BE2C (cell line): ENCODE data around the gene CRNN.

Source experiments
- DNase-seq: peaks from one replicate; pipeline ENCODE4 v3.0.0-alpha.2; 2020
- H3K27me3 ChIP-seq: fragments of 250-450 bp; sonication (Bioruptor Pico); 2 replicates; pipeline ENCODE4 v1.5.1; 2020; ENCODE audit warnings: mild to moderate bottlenecking
- H3K36me3 ChIP-seq: fragments of 250-450 bp; sonication (Bioruptor Pico); 2 replicates; pipeline ENCODE4 v1.5.1; 2020; ENCODE audit warnings: mild to moderate bottlenecking
- H3K4me1 ChIP-seq: fragments of 250-450 bp; sonication (Bioruptor Pico); 2 replicates; pipeline ENCODE4 v1.5.1; 2020
- H3K4me3 ChIP-seq: 2 replicates; pipeline ENCODE4 v1.5.1; 2011; ENCODE audit warnings: low read depth, low read length
- H3K9me3 ChIP-seq: fragments of 250-450 bp; sonication (Bioruptor Pico); 2 replicates; pipeline ENCODE4 v1.5.1; 2020
- TF ChIP-seq, protein P1 (sequence below): IDR thresholded peaks from 2 replicates; pipeline ENCODE4 v1.5.1; 2012; ENCODE audit warnings: mild to moderate bottlenecking, low read depth, low read length

CRNN gene

DNA sequence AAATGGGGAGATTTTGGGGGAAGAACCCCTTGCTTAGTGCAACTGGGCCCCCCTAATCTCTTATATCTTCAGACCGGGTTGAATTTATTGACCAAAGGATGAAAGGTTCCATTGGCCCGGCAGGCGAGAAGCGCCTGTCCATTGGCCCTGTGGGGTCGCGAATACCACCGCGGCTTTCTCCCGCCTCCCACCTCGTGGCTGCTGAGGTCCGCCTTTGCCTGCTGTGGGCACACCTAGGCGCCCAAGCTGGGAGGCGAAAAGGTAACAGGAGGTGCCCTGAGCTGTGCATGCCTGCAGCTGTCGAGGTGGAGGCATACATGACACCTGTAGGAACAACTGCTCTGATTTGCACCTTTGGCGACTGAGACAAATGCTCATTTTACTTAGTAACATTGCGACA is 33.1 kb downstream of the CRNN start:
- Histone ChIP-seq H3K9me3 (no peaks in the 10 kb centered on the region), H3K36me3 (no peaks in the 10 kb centered on the region)
- TF ChIP-seq, protein P1, sequence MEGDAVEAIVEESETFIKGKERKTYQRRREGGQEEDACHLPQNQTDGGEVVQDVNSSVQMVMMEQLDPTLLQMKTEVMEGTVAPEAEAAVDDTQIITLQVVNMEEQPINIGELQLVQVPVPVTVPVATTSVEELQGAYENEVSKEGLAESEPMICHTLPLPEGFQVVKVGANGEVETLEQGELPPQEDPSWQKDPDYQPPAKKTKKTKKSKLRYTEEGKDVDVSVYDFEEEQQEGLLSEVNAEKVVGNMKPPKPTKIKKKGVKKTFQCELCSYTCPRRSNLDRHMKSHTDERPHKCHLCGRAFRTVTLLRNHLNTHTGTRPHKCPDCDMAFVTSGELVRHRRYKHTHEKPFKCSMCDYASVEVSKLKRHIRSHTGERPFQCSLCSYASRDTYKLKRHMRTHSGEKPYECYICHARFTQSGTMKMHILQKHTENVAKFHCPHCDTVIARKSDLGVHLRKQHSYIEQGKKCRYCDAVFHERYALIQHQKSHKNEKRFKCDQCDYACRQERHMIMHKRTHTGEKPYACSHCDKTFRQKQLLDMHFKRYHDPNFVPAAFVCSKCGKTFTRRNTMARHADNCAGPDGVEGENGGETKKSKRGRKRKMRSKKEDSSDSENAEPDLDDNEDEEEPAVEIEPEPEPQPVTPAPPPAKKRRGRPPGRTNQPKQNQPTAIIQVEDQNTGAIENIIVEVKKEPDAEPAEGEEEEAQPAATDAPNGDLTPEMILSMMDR = no peak

DNA sequence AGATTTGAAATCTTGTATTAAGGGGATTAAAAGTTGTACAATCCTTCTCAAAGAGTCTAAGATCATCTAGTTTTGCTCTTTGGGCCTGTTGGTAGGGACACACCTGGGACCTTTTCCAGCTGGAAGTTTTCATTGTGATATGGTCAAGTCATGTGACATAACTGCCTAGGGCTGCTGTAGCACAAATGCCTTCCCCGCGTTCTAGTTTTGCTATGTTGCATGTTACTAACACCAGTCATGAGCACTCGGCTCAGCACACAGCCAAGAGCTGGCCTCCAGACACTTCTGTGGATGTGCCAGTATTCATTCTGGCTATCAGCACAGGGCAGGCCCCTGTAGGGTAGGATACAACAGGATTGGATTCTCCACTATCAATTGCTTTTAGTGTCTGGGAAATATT is 39.6 kb downstream of the CRNN start:
- H3K9me3 ChIP-seq = no peaks in the 10 kb centered on the region
- TF ChIP-seq, protein P1 = no peak
- DNase-seq = no peak

More for the DNA sequence above, 33.1 kb downstream of the CRNN start:
- H3K4me1 ChIP-seq = no peaks in the 10 kb centered on the region
- no peak for DNase-seq
- H3K4me3 ChIP-seq = no peak overlapping the region
- peaks cover 8% of the 10 kb centered on the region for H3K27me3 ChIP-seq

DNA sequence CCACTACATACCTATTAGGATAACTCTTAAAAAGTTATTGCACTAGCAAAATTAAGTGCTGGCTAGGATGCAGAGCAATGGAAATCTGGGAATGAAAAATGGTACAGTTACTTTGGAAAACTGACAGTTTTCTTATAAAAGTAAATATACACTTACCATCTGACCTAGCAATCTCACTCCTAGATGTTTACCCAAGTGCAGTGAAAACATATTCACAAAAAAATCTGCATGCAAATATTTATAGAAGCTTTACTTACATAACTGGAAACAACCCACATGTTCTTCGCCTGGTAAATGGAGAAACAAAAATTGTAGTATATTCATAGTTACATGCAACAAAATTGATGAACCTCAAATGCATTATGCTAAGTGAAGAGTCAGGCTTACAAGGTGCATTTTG is 41.4 kb downstream of the CRNN start:
- no peaks in the 10 kb centered on the region for H3K27me3 ChIP-seq
- no peak overlapping the region for H3K4me3 ChIP-seq
- no peaks in the 10 kb centered on the region for H3K36me3 ChIP-seq
- H3K9me3 ChIP-seq = no peaks in the 10 kb centered on the region
- DNase-seq = no peak
- TF ChIP-seq, protein P1 = no peak
- H3K4me1 ChIP-seq = no peaks in the 10 kb centered on the region

More for the DNA sequence above, 39.6 kb downstream of the CRNN start:
- no peaks in the 10 kb centered on the region for H3K4me1 ChIP-seq
- H3K36me3 ChIP-seq = no peaks in the 10 kb centered on the region
- H3K27me3 ChIP-seq = no peaks in the 10 kb centered on the region
- H3K4me3 ChIP-seq = no peak overlapping the region

DNA sequence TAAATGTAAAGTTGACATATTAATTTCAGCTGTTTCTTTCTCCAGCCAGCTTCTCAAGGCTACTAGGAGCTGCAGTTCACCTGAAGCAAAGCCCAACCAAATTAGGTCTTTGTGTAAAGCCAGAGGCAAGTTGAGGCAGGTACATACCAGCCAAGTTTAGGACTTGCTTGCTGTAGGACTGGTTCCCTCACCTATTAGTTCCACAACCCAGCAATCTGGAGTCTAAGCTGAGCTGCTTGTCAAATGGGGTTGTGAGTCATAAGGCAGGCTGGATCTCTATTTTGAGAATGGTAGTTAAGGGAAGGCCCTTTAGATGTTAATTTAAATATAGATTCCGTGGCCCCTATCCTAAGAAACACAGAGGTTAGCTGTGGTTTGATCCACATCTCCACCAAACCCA is 46.6 kb downstream of the CRNN start:
- H3K36me3 ChIP-seq = no peaks in the 10 kb centered on the region
- TF ChIP-seq, protein P1 = no peak
- no peak for DNase-seq
- no peaks in the 10 kb centered on the region for H3K4me1 ChIP-seq
- H3K9me3 ChIP-seq = no peaks in the 10 kb centered on the region
- no peak overlapping the region for H3K4me3 ChIP-seq
- H3K27me3 ChIP-seq = no peaks in the 10 kb centered on the region

DNA sequence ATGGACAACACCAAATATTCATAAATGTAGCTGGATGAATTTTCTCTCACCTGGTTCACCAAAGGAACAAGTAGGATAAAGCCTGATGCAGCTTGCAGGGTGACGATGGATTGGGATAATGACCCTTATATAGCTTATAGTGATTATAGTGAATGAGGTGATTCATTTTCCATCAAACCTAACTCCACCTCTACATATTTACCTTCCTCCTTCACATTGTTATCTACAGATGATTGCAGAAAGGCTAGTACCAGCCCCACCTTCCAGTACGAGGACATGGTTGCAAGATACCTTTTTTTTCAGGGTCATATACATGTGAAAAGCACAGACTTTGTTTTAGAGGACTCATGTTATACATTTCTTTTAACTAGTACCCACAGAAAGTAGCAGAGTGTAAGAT is 54.2 kb downstream of the CRNN start, which contains the start of gene FLG2:
Gene FLG2 (minus strand): TSS at position 101 of the 400 bp plus-strand sequence. CDS start 1,122 bp downstream, outside the sequence.
- TF ChIP-seq, protein P1 = no peak
- no peak for DNase-seq
- Histone ChIP-seq H3K27me3 (no peaks in the 10 kb centered on the region), H3K4me1 (no peaks in the 10 kb centered on the region), H3K4me3 (no peak within 1 kb of the TSS), H3K9me3 (no peaks in the 10 kb centered on the region), H3K36me3 (no peaks in the 10 kb centered on the region)
